K562 (cell line): ENCODE measurements around the gene VWC2L.

Source experiments
- HNRNPUL1 ChIP-seq: fragments of 200-400 bp; formaldehyde crosslinking; IDR thresholded peaks from 2 replicates; pipeline ENCODE4 v1.6.1; 2017; ENCODE audit warnings: low read length
- POLR2A ChIP-seq: fragments of 450-650 bp; conservative IDR thresholded peaks from 2 replicates; pipeline ENCODE4 v1.6.1; 2016
- TFAP4 ChIP-seq: sonication (generic); formaldehyde crosslinking; IDR thresholded peaks from 2 replicates; pipeline ENCODE4 v1.8.0; 2022; ENCODE audit warnings: missing genetic modification reagents, mild to moderate bottlenecking, moderate library complexity, borderline replicate concordance

DNA sequence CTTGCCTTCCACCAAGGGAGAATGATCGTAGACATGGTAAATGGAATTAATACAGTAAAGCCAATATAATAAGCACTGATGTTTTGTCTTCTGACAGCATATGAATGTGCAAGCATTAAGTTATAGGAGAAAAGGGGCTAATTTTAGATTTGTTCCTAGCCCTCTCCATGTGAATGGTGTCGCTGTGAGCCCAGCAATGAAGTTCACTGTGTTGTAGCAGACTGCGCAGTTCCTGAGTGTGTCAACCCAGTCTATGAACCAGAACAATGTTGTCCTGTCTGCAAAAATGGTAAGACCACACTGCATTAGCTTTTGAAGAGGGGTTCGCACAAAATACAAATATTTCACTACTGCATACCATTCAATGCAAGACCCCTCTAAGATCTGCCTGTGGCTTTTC lies 25.6 kb downstream of the VWC2L start:
- TF ChIP-seq HNRNPUL1 (no peak), TFAP4 (CRISPR knock-in tag) (no peak), POLR2A (no peak)
